Stimulated activated CD4-positive, alpha-beta T cell treated with anti-CD3 and anti-CD28 coated beads, TNF-alpha, amount 100 ng/mL, for 24 hours (primary cell): ENCODE results near the gene TRPM2.

Experiments
- DNase-seq, 3 experiments: peaks; one replicate each; pipeline ENCODE4 v3.0.0-alpha.2; 2020; ENCODE audit warnings: low read depth in 3 of 3

The TRPM2 gene

DNA sequence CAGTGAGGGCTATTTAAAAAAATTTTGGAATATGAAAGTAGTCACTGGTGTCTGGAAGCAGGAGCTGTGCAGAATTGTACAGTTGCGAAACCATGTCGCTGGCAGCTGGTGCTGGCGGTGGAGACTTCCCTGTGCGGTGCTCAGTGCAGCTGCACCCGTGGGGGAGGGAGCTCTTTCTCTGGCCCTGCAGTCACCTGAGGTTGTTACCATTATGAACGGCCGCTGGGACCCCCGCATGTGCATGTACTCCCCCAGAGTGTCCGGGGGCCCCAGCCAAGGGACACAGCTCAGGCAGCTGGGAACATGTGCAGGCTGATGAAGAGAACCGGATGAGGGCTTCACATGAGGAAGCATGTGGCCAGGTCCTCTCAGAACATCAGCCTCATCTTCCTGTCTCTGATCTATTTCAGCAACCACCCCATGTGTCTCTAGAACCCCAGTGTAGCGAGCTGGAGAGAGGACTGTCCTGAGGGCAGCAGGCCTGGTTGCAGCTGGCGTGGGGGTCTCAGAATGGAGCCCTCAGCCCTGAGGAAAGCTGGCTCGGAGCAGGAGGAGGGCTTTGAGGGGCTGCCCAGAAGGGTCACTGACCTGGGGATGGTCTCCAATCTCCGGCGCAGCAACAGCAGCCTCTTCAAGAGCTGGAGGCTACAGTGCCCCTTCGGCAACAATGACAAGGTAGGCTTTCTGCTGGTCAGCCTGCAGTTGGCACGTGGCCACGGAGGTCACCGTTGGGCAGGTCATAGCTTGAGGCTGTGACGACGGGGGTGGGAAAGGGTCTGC lies at the start of gene TRPM2:
TSS of gene TRPM2 (plus strand) at position 431 of the 780 bp plus-strand sequence. CDS start at position 511, 80 bp downstream.
- DNase-seq = no peak

DNA sequence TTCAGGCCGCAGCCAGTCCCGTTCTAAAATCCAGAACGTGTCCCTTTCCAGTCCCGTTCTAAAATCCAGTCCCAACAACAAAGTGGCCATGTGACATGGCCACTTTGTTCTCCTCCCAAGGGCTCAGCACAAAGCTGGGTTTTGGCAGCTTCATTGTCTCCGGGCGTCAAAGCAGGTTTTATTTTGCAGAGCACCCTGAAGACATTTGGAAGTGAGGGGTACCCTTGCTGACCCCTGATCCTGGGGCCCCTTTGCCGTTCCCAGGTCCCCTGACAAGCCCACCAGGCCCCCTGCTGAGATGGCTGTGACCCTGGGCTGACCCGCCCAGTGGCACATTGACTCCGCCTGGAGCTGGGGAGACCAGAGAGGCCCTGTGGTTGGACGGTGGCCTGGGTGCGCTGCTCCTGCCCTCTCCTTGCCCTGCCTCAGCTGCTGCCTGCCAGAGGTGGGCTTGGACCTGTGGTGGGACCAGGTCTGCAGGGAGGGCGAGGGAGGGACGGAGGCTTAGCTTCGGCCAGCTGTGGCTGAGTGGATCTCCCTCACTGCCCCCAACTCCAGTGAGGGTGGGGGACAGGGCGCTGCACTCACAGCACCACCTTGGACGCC lies 49.3 kb upstream of the TRPM2 start:
- no peak for DNase-seq

DNA sequence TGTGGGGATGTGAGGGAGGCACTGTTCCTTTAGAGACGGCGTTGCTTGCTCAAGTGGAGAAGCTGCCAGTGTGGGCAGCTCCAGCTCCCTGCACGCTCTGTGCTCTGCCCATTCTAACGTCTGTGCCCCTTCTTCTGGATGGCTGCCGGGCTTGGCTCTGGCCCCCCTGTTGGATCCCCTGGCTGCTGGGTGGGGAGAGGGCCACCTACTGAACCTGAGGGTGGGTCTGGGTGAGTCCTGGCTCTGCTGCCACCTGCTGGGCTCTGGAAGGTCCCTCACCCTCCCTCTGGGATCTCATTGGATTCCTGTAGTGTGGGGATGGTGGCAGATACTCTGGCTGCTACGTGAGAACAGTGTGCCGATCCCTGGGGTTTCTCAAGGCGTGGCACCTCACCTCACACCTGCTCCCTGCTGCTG lies 48.5 kb upstream of the TRPM2 start:
- no peak for DNase-seq

GRCh38 chr21:44305691-44306090 lies 47.7 kb upstream of the TRPM2 start:
- DNase-seq = no peak

DNA sequence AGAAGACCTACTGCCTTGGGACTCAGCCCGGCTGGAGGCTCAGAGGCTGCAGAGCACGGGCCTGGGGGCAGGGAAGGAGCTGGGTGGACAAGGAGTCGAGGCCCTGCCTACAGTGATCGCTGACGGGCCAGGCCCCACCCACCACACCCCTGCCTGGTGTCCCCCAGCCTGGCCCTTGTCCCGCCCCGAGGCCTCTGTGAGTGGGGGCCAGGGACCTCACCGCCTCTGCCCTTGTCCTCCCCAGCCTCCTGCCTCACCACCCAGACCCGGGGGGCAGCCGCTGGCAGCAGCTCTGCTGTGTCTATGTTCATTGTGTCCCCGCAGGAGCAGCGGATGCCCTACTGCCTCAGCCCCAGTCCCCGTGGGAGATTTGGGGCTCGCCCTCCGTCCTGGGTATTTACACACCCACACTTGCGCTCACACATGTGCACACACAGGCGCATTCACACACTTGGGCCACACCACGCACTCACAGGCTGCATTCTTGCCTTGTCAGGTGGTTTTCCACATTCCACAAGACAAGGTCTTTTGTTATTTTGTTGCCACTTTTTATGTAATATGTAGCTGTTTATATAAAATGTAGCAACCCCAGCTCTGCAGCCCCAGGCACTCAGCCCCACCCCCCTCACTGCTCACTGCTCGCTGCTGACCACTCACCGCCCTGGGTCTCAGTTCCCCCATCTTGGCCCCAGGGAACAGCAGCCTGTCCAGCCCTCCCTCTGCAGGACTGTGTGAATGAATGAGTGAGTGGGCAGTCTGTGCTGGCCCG lies 46.3 kb upstream of the TRPM2 start:
- DNase-seq = no peak

DNA sequence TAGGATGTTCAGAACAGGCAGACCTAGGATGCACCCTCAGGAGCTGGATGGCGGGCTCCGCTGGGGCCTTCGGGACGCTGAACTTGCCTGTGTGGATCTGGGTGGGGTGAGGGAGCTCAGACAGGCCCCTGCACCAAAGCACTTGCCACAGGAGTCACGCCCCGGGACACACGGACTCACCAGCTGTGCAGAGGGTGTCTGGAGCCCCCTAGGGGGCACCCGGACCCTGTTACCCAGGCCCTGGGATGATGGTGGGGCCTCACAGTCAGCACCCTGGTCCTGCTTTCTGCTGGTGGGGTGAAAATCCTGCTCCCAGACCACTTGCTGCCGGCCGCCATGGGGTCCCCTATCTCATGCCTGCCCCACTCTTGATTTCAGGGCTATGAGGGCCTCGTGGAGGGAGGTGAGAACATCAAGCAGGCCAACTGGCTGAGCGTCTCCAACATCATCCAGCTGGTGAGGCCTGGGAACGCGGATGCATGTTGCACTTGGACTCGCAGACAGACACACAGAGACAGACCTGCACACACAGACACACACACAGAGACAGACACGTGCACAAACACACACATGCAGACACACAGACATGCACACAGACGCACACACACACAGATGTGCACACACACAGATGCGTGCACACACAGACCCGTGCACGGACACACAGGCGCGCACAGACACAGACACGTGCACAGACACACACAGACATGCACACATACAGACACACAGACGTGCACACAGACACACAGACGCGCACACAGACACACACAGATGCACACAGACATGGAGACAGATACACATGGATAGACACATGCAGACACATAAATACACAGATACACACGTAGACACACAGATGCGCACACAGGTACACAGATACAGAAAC lies 42.6 kb upstream of the TRPM2 start:
- DNase-seq = no peak

DNA sequence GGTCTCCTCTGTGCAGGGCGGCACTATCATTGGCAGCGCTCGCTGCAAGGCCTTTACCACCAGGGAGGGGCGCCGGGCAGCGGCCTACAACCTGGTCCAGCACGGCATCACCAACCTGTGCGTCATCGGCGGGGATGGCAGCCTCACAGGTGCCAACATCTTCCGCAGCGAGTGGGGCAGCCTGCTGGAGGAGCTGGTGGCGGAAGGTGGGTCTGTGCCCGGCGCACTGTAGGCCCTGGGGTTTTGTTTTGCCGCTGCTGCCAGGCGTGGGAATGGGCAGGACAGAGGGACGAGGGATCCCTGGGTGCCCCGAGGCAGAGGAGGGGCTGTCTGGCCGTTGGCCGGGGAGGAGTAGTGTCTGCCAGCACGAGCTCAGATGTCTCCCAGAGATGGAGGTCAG lies 41.3 kb upstream of the TRPM2 start:
- no peak for DNase-seq

DNA sequence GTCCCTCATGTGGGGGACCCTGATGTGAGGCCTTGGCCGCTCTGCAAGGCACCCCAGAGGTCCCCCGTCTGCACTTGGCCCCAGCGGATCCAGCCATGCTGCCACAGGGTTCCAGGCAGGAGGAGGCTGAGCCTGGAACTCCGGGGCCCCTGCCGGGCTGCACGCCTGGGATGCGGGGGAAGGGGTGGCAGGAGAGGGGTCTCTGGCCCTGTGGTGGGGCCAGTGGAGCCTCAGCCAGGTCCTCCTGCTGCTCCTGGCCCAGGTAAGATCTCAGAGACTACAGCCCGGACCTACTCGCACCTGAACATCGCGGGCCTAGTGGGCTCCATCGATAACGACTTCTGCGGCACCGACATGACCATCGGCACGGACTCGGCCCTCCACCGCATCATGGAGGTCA lies 40.7 kb upstream of the TRPM2 start:
- no peak for DNase-seq

DNA sequence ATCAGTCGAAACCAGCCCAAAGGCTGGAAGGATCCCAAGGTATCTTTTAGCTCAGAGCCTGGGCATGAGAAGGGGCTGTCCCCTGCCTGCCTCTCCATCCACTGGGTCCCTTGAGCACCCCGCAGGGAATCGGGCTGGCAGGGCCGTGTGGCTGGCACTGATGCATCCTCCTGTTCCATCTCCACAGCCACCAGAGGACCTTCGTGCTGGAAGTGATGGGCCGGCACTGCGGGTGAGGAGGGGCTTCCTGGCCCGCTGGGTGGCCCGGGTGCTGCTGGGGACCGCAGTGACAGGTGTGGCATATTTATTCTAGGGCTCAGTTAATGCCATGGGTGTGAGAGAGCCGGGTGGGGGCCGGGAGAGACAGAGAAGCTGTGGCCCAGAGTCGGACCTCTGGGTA lies 40.0 kb upstream of the TRPM2 start:
- DNase-seq = no peak

DNA sequence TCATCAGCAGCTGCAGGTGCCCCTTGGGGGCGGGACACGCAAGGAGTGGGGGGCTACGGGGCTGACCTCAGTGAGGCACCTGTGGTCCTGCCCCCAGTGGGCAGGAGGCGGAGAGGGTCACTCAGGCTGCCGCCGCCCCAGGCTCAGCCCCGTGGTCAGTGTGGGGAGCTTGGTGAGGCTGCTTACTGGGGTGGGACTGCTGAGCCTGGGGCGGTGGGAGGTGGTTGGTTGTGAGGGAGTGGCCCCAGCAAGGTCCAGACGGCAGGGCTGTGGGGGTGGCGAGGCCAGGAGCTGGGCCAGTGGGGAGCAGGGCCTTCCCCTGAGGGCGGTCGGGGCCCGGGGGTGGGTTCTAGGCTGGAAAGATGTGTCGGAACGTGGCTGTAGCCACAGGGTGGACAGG lies 39.3 kb upstream of the TRPM2 start:
- no peak for DNase-seq

- DNase-seq = no peak
Observed at GRCh38 chr21:44314561-44314960, 38.9 kb upstream of the TRPM2 start.

- DNase-seq = no peak
Observed at GRCh38 chr21:44315691-44316203, 37.7 kb upstream of the TRPM2 start.

GRCh38 chr21:44316277-44316900 lies 37.0 kb upstream of the TRPM2 start:
- no peak for DNase-seq

DNA sequence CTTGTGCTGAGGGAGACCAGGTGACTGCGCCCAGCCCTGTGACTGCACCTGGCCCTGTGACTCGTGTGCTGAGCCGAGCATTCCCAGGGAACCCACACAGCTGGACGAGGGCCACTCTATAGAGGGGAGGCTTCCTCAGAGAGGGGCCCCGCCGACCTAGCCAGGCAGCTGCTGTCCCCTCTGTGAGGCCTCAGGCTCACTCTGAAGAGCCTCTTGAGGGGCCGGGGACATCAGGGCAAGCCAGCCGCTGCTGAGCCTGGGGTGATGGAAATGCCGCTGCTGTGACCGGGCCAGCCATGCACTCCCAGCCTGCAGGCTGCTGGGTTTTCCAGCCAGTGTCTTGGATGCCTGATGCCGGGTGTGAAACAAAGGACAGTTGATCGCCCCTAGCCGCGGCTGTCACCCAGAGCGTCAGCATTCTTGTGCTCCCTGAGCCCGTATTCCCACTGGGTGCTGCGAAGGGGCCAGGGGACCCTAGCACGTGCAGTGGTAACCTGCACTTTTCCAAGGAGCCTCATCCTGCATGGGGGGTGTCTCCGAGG lies 36.1 kb upstream of the TRPM2 start:
- no peak for DNase-seq

- DNase-seq = no peak
Observed at GRCh38 chr21:44317871-44318270, 35.5 kb upstream of the TRPM2 start.

DNA sequence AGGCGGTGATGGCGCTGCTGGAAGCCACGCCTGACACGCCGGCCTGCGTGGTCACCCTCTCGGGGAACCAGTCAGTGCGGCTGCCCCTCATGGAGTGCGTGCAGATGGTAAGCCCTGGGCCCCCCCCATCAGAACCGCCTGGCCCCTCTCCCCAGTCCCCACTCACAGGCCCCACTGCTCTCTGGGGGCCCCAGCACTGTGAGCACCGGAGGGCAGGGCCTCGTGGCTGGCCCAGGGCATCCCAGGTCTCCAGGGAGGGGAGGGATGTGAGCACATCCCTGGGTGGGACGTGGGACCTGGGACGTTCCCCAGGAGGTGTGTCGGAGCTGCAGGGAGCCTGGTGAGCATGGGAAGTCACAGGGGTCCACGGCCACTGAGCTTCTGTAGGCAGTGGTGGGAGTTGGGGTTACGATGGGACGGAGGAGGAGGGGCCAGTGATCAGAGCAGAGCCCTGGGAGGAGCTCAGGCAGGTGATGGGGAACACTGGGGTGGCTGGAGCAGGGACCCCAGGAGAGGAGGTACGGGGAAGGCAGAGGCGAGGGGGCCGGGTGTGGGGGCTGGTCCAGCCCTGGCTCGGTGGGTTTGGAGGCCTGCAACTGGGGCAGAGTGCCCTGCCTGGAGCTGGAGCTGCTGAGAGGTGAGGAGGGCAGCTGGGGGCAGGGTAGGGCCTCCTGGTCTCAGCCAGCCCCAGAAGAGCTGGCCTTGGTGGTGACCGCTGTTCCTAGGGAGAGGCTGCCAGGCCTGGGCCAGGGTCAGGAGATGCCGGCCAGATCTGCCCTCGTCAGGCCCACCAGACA lies 34.7 kb upstream of the TRPM2 start:
- no peak for DNase-seq

DNA sequence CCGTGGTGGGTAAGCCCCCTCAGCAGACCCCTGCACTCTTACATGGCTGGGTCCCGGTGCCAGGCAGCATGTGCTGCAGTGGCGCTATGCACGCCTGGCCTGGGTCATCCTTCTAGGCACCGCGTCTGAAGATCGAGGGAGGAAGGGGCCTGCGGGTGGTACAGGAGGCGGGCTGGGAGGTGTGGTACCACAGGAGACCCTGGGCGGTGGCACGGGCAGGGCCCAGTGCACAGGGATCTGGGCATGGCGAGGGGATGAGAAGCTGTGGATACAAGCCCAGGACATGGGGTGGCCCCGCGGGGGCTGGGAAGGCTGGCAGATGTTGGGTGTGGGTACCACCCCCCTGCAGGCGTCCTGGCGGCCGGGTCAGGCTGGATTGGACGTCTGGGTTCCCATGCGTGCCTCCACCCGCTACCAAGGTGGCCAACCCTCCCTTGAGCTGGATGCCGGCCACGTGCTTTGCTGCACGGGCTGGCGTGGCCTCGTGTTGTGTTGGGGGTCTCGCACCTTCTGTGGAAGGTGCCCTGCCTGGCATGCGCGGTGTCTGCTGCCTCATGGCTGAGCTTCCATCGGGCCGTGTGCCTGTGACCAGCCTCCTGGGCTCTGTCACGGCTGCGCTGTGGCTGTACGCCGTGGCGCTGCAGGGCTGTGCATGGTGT lies 33.9 kb upstream of the TRPM2 start:
- no peak for DNase-seq

DNA sequence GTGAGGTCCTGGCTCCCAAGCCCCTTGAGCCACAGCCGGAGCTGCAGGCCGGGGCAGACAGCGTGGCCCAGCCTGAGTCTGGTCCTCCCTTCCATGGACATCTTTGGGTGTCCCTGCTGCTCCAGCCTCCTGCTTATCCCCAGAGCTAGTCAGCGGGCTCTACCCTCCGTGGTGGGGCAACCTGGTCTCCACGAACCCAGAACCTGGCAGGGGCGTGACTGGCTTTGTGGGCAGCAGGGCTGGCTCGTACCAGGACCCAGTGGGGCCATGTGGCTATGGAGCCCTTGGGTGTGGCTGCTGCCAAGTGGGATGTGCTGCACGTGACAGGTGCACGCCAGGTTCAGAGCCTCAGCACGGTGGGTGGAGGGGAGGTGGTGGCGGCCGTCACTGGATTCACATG lies 32.6 kb upstream of the TRPM2 start:
- no peak for DNase-seq

GRCh38 chr21:44321846-44322450 lies 31.5 kb upstream of the TRPM2 start:
- no peak for DNase-seq
